GM21390 (cell line): ENCODE results near the gene GHRH.

Source experiments
- ATAC-seq: cut with Tn5 transposase; IDR thresholded peaks from one replicate; pipeline ENCODE4 v1.9.1; 2021; ENCODE audit not compliant: unreplicated experiment

The GHRH gene

DNA sequence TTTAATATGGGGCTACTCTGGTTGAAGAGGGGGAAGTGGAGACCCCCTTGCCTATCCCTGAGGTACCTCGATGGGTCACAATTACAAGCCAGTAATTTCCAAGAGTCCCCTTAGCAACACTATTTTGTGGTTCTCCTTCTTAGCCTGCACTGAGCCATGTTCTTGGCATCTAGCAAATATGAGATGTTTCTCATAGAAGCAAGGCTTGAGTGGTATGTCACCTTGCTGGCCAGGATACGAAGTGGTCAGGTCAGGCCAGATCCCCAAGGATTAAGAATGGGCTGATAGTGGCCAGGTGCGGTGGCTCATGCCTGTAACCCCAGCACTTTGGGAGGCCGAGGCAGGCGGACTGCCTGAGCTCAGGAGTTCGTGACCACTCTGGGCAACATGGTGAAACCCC is 2.1 kb upstream of the GHRH start:
- no peak for ATAC-seq

- no peak for ATAC-seq
Measured at GRCh38 chr20:37262505-37262904, 891 bp upstream of the GHRH start.

DNA sequence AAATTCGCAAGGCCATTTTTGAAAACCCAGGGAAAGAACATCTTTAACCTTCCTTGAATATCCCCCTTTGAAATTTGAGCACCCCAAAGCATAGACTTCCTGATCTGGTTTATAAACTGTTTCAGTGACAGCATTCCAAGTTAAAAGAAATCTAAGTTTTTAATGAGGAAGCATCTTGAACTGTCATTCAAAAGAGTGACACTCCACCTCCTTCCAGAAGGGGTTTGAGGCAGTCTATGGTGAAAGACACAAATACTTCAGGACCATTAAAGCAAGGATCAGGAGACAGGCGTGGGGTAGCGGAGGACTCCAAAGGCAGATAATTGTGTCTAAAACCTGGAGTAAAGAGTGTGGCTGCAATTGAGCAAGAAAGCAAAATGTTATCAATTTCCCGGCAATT is 691 bp downstream of the GHRH start:
- ATAC-seq, result no peak

- ATAC-seq, result no peak
Measured at GRCh38 chr20:37259865-37260264, 1.7 kb downstream of the GHRH start.

DNA sequence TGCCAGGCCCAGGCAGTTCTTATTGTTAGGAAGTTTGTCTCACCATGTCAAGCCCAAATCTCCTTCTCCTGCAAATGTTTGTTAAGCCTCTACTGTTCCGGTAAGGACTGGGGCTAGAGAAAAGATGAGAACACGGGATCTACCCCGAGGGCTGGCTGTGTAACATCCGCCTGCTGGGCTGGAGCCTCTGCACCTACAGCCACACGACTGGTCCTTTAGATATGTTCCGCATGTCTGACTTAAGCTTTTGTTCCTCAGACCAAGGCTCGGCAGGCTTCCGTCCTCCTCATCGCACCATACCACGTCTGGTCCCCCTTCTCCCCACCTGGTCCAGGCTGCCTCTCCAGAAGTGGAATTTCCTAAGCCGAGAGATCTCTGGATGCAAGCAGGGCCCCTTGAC is 2.6 kb downstream of the GHRH start:
- no peak for ATAC-seq

GRCh38 chr20:37257988-37258387 is 3.6 kb downstream of the GHRH start:
- ATAC-seq, result no peak

GRCh38 chr20:37257530-37257929 is 4.1 kb downstream of the GHRH start:
- ATAC-seq, result no peak

DNA sequence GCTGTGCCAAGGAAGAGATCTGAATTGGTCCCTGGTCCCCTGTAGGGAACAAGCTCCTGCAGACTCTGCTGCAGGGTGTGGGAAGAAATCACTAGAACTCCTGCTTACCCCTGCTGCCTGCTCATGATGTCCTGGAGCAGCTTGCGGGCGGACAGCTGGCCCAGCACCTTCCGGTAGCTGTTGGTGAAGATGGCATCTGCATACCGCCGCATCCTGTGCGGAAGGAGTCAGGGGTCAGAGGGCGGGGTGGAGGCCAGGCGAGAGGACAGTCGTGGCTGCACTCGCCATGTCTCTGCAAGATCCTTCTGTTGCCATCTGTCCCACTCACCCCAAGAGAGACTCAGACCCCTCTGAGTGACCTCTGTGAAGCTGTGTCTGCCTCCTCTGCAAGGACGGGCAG is 5.3 kb downstream of the GHRH start:
- ATAC-seq, result no peak

GRCh38 chr20:37254114-37254878 is 7.3 kb downstream of the GHRH start:
- no peak for ATAC-seq

- ATAC-seq, result no peak
Measured at GRCh38 chr20:37253087-37253486, 8.5 kb downstream of the GHRH start.

- ATAC-seq, result no peak
Measured at GRCh38 chr20:37251825-37252477, 9.7 kb downstream of the GHRH start.

- ATAC-seq, result no peak
Measured at GRCh38 chr20:37249304-37249703, 12.3 kb downstream of the GHRH start.

GRCh38 chr20:37247547-37247946 is 14.1 kb downstream of the GHRH start:
- ATAC-seq, result no peak

GRCh38 chr20:37246736-37247135 is 14.9 kb downstream of the GHRH start:
- ATAC-seq, result no peak

DNA sequence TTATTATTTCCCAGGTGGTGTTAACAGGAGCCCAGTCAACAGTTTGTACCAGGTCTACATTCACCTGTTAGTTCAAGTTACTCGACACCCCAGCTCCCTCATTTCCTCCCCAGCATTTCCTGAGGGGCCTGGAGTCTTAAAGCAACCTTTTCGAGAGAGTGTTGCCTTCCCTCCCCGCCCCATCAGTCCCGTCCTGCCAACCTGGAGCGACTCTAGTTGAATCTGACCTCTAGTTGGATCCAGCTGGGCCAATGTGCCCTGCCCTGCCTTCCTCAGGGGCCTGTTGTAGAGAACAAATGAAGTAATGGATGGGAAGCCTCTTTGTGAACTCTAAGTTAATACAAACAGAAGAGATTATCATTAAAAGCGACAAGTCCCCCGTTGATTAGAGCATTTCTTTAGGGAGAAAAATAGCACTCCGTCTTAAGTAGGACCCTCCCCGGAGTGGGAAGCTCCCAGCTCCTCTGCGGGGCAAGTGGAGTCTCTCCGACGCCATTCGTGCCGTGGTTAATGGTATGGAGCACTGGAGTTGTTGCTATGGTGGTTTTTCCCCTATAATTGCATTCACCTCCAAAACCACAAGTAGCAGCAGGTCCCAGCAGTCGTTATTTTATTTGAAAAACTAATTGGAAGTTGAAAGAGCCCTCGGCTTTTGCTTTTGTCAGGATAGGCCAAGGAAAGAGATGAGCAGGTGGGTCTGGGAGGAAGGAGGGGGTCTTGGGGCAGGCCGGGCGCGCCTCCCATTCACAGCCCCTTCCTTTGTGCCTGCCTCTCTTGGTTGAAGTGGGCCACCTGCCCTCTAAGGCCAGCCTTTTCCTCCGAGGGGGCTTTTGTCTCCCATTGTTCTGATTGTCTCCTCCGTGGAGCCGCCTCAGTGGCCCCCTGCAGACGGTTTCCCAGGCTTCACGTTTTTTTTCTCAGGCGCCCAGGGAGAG is 16.1 kb downstream of the GHRH start:
- no peak for ATAC-seq

DNA sequence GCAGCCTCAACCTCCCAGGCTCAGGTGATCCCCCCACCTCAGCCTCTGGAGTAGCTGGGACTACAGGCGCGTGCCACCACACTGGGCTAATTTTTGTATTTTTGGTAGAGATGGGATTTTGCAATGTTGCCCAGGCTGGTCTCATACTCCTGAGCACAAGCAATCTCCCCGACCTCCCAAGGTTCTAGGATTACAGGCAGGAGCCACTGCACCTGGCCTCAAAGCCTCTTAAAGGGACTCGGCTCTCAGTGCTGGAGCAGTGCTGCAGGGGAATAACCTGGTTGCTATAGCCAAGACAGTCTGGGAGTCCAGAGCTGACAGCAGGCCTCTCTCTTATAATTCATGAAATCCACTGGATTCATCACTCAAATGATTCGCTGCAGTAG is 17.0 kb downstream of the GHRH start:
- no peak for ATAC-seq

- no peak for ATAC-seq
Measured at GRCh38 chr20:37243937-37244571, 17.6 kb downstream of the GHRH start.

- ATAC-seq, result no peak
Measured at GRCh38 chr20:37243076-37243936, 18.3 kb downstream of the GHRH start.

DNA sequence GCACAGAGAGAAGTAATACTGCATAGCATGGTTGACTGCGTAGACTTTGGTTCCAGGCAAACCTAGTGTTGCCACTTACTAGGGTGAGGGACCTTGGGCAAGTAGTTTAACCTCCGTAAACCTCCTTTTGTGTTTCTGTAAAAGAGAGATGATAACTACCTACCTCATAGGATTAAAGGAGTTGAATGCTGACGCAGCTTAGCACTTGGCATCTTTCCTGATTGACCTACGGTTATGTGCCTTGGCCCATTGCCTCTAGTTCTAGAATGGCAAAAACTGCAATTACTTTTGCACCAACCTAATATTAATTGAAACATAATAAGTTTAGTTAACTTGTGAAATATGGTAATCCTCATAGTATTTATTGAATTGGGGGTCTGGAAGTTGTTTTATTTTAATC is 19.1 kb downstream of the GHRH start:
- no peak for ATAC-seq

DNA sequence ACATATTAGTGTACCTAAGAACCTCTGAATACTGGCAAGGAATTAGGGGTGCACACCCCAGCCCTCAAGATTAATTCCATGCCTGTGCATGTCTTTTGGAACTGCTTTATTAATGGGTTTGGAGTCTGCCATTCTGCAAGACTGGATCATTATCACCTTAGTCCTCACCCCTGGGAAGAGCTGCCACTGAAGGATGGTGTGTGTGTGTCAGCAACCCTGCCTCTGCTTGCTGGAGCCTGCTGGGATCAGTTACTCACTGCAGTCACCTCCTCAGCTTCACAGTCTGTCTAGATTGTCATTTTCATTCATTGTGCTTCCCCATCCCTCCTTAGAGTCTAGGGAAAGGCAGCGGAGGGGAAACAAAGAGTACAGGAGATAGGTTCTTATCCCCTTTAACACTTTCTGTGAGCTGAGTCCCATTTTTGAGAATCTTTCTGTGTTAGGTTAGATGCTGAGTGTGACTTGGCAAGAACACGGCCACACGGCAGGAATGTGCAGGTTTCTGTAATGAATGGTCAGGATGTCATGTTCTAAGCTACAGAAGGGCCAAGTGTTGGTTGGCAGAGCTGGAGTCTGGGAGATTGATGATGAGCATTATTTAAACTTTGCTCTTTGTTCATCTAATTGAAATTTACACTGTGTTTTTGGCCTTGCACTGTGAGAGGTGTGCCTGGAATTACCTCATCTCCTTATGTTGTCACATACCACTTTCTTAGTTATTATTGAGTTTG is 21.1 kb downstream of the GHRH start:
- ATAC-seq, result no peak
